Ishikawa (cell line): ENCODE data around the gene TOMM40.

ENCODE experiments used
- CEBPB ChIP-seq: IDR thresholded peaks from 2 replicates; pipeline ENCODE4 v1.6.1; 2012
- TEAD4 ChIP-seq: IDR thresholded peaks from 2 replicates; pipeline ENCODE4 v1.6.1; 2012

- TF ChIP-seq TEAD4 (no peak), CEBPB (no peak)
Measured at GRCh38 chr19:44855606-44856005, 35.4 kb upstream of the TOMM40 start.
